Measurements from ENCODE around the gene CDC16.

CDC16 gene

DNA sequence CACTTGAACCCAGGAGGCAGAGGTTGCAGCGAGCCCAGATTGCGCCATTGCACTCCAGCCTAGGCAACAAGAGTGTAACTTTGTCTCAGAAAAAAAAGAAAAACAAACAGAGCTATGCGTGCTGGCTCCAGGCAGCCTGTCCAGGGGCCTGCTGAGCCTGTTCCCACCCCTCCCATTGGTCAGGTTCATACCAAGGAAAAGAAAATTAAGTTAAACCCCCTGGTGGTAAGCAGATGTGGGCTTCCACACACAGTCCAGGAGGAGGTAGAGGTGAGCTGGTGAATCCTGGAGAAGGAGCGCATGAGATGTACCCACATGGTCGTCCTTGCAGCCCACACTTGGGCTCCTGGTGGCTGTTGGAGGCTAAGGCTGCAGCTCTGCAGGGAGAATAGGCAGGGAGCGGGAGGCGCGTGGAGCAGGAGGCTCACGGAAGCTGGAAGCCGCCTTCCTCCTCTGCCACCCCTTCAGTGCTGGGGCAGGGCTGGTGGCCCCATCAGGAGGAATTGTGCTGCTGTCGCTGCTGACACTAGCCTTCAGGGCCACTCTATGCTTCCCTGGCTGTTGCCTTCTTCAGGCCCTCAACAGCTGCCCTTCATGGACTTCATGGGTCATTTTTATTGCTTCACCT is 69.1 kb downstream of the CDC16 start:
- Histone ChIP-seq H3K4me1 (ENCODE audit: insufficient read depth, low read length) (no peaks in the 10 kb centered on the region), H3K9ac (ENCODE audit: low read depth, low read length) (no peak overlapping the region), H3K36me3 (ENCODE audit: insufficient read depth, low read length) (peaks cover 76% of the 10 kb centered on the region), H3K9me3 (ENCODE audit: insufficient read depth, low read depth, low read length) (no peaks in the 10 kb centered on the region), H3K27ac (ENCODE audit: low read depth, low read length) (no peak overlapping the region), H3K4me3 (ENCODE audit: low read length) (no peak overlapping the region), H3K27me3 (ENCODE audit: insufficient read depth, low read length) (no peaks in the 10 kb centered on the region)
- WGBS, result 96% methylated on average over 11 of the region's 11 CpGs

DNA sequence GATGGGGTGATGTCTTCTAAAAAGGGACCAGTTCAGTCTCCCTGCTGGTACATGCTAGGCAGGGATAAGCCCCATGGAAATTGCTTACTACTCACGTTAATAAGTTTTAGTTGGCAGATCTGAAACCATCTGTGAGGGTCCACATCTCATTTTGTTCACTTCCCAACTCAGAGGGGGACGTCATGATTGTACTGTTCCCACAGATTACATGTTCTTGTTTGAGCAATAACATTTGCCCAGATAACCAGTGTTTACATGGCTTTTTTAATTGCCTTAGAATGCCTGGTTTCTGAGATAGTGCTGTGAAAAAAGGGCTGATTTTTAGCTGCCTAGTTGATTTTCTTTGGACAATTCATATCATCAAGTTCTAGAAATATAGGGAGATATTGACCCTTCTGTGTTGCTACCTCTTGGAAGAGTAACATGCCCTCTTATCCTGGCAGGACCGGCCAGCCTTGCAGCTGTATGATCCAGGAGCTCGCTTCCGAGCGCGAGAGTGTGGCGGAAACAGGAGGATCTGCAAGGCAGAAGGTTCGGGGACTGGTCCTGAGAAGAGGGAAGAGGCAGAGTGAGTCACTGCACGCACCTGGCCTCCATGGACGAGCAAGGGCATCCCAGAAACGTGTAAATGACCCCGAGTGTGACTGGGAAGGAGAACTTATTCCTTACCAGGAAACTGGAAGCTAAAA is 69.8 kb downstream of the CDC16 start:
- Histone ChIP-seq H3K27me3 (ENCODE audit: insufficient read depth, low read length) (no peaks in the 10 kb centered on the region), H3K36me3 (ENCODE audit: insufficient read depth, low read length) (peaks cover 69% of the 10 kb centered on the region), H3K4me1 (ENCODE audit: insufficient read depth, low read length) (no peaks in the 10 kb centered on the region), H3K9me3 (ENCODE audit: insufficient read depth, low read depth, low read length) (no peaks in the 10 kb centered on the region), H3K9ac (ENCODE audit: low read depth, low read length) (no peak overlapping the region), H3K4me3 (ENCODE audit: low read length) (no peak overlapping the region), H3K27ac (ENCODE audit: low read depth, low read length) (no peak overlapping the region)
- 95% methylated on average over 13 of the region's 13 CpGs for WGBS

DNA sequence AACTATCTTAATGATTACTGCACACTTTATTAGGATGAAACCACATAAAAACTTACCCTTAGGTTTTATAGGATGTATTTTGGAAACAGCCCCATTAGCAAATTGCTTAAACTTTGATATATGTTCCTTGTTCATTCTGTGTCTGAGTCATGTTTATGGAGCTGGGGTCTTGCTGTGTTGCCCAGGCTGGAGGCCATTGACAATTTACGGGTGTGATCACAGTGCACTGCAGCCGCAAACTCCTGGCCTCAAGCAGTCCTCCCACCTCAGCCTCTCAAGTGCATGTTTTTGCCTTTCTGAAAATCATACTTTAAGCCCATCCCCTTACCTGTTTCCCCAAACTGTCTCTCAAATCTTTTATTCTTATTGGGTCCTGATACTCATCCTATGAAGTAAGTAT is 74.4 kb downstream of the CDC16 start:
- Histone ChIP-seq H3K27ac (ENCODE audit: low read depth, low read length) (no peak overlapping the region), H3K9ac (ENCODE audit: low read depth, low read length) (no peak overlapping the region), H3K4me1 (ENCODE audit: insufficient read depth, low read length) (no peaks in the 10 kb centered on the region)

GRCh38 chr13:114309806-114310410 is 75.2 kb downstream of the CDC16 start:
- H3K4me1 ChIP-seq (ENCODE audit: insufficient read depth, low read length), result no peaks in the 10 kb centered on the region
- WGBS, result 83% methylated on average over 6 of the region's 6 CpGs
- no peak overlapping the region for H3K4me3 ChIP-seq (ENCODE audit: low read length)
- H3K27ac ChIP-seq (ENCODE audit: low read depth, low read length), result no peak overlapping the region
- H3K27me3 ChIP-seq (ENCODE audit: insufficient read depth, low read length), result no peaks in the 10 kb centered on the region
- H3K9ac ChIP-seq (ENCODE audit: low read depth, low read length), result no peak overlapping the region
- peaks cover 21% of the 10 kb centered on the region for H3K36me3 ChIP-seq (ENCODE audit: insufficient read depth, low read length)
- H3K9me3 ChIP-seq (ENCODE audit: insufficient read depth, low read depth, low read length), result no peaks in the 10 kb centered on the region

More for the DNA sequence above, 74.4 kb downstream of the CDC16 start:
- Histone ChIP-seq H3K9me3 (ENCODE audit: insufficient read depth, low read depth, low read length) (no peaks in the 10 kb centered on the region), H3K4me3 (ENCODE audit: low read length) (no peak overlapping the region), H3K36me3 (ENCODE audit: insufficient read depth, low read length) (peaks cover 29% of the 10 kb centered on the region), H3K27me3 (ENCODE audit: insufficient read depth, low read length) (no peaks in the 10 kb centered on the region)
- WGBS, result 96% methylated on average over 2 of the region's 2 CpGs

- Histone ChIP-seq H3K4me3 (ENCODE audit: low read length) (no peak overlapping the region), H3K27me3 (ENCODE audit: insufficient read depth, low read length) (no peaks in the 10 kb centered on the region), H3K9ac (ENCODE audit: low read depth, low read length) (no peak overlapping the region), H3K27ac (ENCODE audit: low read depth, low read length) (no peak overlapping the region), H3K9me3 (ENCODE audit: insufficient read depth, low read depth, low read length) (no peaks in the 10 kb centered on the region), H3K4me1 (ENCODE audit: insufficient read depth, low read length) (peaks cover 5% of the 10 kb centered on the region), H3K36me3 (ENCODE audit: insufficient read depth, low read length) (peaks cover 13% of the 10 kb centered on the region)
- WGBS, result 88% methylated on average over 3 of the region's 5 CpGs
Measured at GRCh38 chr13:114310956-114311355, 76.3 kb downstream of the CDC16 start.

DNA sequence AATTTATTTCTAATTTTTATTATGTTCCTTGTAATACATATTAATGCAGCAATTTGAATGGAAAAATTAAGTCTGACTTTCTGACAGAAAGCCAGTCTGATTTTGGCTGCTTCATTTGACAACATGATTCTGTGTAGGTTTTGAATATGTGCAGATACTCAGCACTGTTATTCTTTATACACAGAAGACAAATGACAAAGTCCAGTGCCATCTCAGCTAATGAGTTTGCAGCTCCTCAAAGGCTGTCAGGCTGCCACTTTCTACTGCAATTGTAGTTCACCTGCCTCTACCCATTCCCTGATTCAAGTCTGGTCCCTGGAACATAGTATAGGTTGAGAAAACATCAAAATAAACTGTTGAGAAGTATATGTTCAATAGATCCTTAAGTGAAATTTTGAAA is 76.7 kb downstream of the CDC16 start:
- peaks cover 9% of the 10 kb centered on the region for H3K36me3 ChIP-seq (ENCODE audit: insufficient read depth, low read length)
- no peak overlapping the region for H3K4me3 ChIP-seq (ENCODE audit: low read length)
- H3K4me1 ChIP-seq (ENCODE audit: insufficient read depth, low read length), result peaks cover 5% of the 10 kb centered on the region
- no peak overlapping the region for H3K9ac ChIP-seq (ENCODE audit: low read depth, low read length)
- H3K27ac ChIP-seq (ENCODE audit: low read depth, low read length), result no peak overlapping the region
- H3K27me3 ChIP-seq (ENCODE audit: insufficient read depth, low read length), result no peaks in the 10 kb centered on the region
- no peaks in the 10 kb centered on the region for H3K9me3 ChIP-seq (ENCODE audit: insufficient read depth, low read depth, low read length)

DNA sequence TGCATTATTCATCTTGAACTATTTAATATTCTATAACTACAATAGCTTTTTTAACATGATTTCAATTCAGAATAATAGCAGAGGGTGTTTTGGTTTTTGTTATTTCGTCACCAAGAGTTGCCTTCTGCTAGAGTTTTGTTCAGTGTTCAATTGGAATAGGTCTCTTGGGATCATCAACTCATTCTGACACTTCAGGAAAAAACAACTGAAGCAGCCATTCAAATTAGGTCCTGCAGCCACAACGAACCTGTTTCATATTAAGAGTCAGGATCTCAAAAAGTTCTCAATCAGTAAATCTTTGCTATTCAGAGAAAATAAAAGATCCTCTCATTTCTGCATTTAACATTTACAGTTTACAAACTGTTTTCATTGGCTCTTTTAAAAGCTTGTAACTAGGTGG is 77.2 kb downstream of the CDC16 start:
- no peak overlapping the region for H3K4me3 ChIP-seq (ENCODE audit: low read length)
- no peaks in the 10 kb centered on the region for H3K27me3 ChIP-seq (ENCODE audit: insufficient read depth, low read length)
- H3K9ac ChIP-seq (ENCODE audit: low read depth, low read length), result no peak overlapping the region
- WGBS, result 72% methylated on average over 2 of the region's 2 CpGs
- peaks cover 5% of the 10 kb centered on the region for H3K4me1 ChIP-seq (ENCODE audit: insufficient read depth, low read length)
- no peak overlapping the region for H3K27ac ChIP-seq (ENCODE audit: low read depth, low read length)
- peaks cover 4% of the 10 kb centered on the region for H3K36me3 ChIP-seq (ENCODE audit: insufficient read depth, low read length)
- no peaks in the 10 kb centered on the region for H3K9me3 ChIP-seq (ENCODE audit: insufficient read depth, low read depth, low read length)

DNA sequence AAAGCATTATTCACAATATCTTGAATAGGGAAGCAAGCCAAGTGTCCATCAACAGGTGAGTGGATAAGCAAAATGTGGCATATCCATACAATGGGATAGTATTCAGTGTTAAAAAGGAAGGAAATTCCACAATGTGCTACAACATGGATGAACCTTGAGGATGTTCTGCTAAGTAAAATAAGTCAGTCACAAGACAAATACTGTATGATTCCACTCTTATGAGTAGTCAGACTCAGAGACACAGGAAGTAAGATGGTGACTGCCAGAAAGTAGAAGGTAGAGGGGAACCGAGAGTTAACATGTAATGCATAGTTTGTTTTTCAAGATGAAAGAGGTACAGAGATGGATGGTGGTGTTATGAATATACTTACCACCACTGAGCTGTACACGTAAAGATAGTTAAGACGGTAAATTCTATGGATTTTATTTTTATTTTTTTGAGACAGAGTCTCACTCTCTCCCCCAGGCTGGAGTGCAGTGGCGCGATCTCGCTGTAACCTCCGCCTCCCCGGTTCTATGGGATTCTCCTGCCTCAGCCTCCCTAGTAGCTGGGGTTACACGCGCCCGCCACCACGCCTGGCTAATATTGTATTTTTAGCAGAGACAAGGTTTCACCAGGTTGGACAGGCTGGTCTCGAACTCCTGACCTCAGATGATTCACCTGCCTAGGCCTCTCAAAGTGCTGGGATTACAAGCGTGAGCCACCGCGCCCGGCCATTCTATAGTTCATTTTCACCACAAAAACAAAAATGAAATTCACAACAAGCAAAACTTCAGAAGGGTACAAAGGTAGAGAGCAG is 78.6 kb downstream of the CDC16 start:
- H3K9ac ChIP-seq (ENCODE audit: low read depth, low read length), result peak overlapping the region; percentile 91
- H3K9me3 ChIP-seq (ENCODE audit: insufficient read depth, low read depth, low read length), result no peaks in the 10 kb centered on the region
- peaks cover 5% of the 10 kb centered on the region for H3K4me1 ChIP-seq (ENCODE audit: insufficient read depth, low read length)
- peak overlapping the region; percentile 90 for H3K4me3 ChIP-seq (ENCODE audit: low read length)
- WGBS, result 94% methylated on average over 16 of the region's 17 CpGs
- no peak overlapping the region; the same call in 1 of the 2 replicates for H3K27ac ChIP-seq (ENCODE audit: low read depth, low read length)
- 0 out of 2 replicates have a peak, but pooled peaks cover 5% of the 10 kb centered on the region for H3K36me3 ChIP-seq (ENCODE audit: insufficient read depth, low read length)
- H3K27me3 ChIP-seq (ENCODE audit: insufficient read depth, low read length), result no peaks in the 10 kb centered on the region

- under 1% methylated on average over 107 of the region's 107 CpGs for WGBS
- Histone ChIP-seq H3K27me3 (ENCODE audit: insufficient read depth, low read length) (no peaks in the 10 kb centered on the region), H3K4me3 (ENCODE audit: low read length) (peak within 1 kb of the TSS; percentile 90), H3K4me1 (ENCODE audit: insufficient read depth, low read length) (peaks cover 5% of the 10 kb centered on the region), H3K9me3 (ENCODE audit: insufficient read depth, low read depth, low read length) (no peaks in the 10 kb centered on the region), H3K9ac (ENCODE audit: low read depth, low read length) (peak within 1 kb of the TSS; percentile 91), H3K27ac (ENCODE audit: low read depth, low read length) (peak within 1 kb of the TSS; percentile 81), H3K36me3 (ENCODE audit: insufficient read depth, low read length) (0 out of 2 replicates have a peak, but pooled peaks cover 5% of the 10 kb centered on the region)
Measured at GRCh38 chr13:114314074-114314912, 79.6 kb downstream of the CDC16 start, which contains the start of gene CHAMP1. TSS of gene CHAMP1 (plus strand) at chr13:114314503. CDS start at chr13:114323843, 9,340 bp downstream.

DNA sequence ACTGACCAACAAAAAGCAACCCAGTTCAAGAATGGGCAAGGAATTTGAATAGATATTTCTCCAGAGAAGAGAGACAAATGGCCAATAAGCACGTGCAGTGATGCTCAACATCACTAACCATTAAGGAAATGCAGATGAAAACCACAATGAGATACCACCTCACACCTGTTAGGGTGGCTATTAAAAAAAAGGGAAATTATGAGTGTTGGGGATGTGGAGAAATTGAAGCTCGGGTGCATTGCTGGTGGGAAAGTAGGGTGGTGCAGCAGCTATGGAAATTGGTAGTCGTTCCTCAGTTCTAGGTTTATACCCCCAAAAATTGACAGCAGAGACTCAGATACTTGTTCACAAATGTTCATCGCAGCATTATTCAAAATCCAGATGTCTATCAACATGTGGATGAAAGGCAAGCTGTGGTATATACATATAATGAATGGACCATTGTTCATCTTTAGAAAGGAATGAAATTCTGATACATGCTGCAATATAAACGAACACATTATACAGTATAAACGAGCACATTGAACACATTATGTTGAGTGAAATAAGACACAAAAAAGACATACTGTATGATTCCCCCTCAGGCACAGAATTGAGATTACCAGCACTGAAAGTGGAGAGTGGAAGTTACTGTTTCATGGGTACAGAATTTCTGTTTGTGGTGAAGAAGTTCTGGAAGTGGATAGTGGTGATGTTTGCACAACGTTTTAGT is 80.5 kb downstream of the CDC16 start:
- Histone ChIP-seq H3K9ac (ENCODE audit: low read depth, low read length) (peak overlapping the region; percentile 91), H3K9me3 (ENCODE audit: insufficient read depth, low read depth, low read length) (no peaks in the 10 kb centered on the region), H3K36me3 (ENCODE audit: insufficient read depth, low read length) (peaks cover 7% of the 10 kb centered on the region), H3K4me3 (ENCODE audit: low read length) (peak overlapping the region; percentile 90), H3K27me3 (ENCODE audit: insufficient read depth, low read length) (no peaks in the 10 kb centered on the region), H3K27ac (ENCODE audit: low read depth, low read length) (peak overlapping the region; percentile 81; the same call in 1 of the 2 replicates), H3K4me1 (ENCODE audit: insufficient read depth, low read length) (peaks cover 5% of the 10 kb centered on the region)
- WGBS, result 52% methylated on average over 3 of the region's 7 CpGs
